ENCODE results near the gene EDN3.

Gene EDN3

DNA sequence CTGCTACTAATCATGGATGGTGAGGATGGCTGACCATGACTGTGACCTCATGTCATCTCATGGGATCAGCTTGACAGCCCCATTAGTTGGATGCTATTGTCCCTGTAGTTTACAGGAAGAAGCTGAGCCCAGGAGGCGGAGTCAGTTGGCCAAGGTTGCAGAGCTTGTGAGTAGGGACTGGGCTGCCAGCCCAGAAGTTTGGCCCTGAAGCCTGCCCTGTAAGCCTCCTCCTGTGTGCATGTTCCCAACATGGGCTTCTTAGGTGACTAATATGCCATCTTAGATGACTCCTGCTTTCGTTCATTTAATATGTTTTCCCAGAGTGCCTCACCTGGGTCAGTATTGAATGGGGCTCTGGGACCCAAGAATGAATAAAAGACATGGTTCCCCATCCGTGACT, 6.9 kb downstream of the EDN3 start:
- no peak for TF ChIP-seq CTCF (IDR thresholded peaks at IDR 0.05; ENCODE audit: borderline replicate concordance, insufficient read depth, low read depth, low read length)
- no peak overlapping the region for H3K4me3 ChIP-seq (ENCODE audit: low read depth, low read length)

GRCh38 chr20:59308493-59309201, 8.2 kb downstream of the EDN3 start:
- no peak overlapping the region for H3K4me3 ChIP-seq (ENCODE audit: low read depth, low read length)
- TF ChIP-seq CTCF (IDR thresholded peaks at IDR 0.05; ENCODE audit: borderline replicate concordance, insufficient read depth, low read depth, low read length) = no peak

- H3K4me3 ChIP-seq (ENCODE audit: low read depth, low read length) = no peak overlapping the region
- TF ChIP-seq CTCF (IDR thresholded peaks at IDR 0.05; ENCODE audit: borderline replicate concordance, insufficient read depth, low read depth, low read length) = no peak
Measured at GRCh38 chr20:59309218-59309617, 8.8 kb downstream of the EDN3 start.

- no peak for TF ChIP-seq CTCF (IDR thresholded peaks at IDR 0.05; ENCODE audit: borderline replicate concordance, insufficient read depth, low read depth, low read length)
- H3K4me3 ChIP-seq (ENCODE audit: low read depth, low read length) = no peak overlapping the region
Measured at GRCh38 chr20:59314997-59315396, 14.6 kb downstream of the EDN3 start.

GRCh38 chr20:59316911-59317731, 16.7 kb downstream of the EDN3 start:
- no peak overlapping the region for H3K4me3 ChIP-seq (ENCODE audit: low read depth, low read length)
- TF ChIP-seq CTCF (IDR thresholded peaks at IDR 0.05; ENCODE audit: borderline replicate concordance, insufficient read depth, low read depth, low read length) = no peak

GRCh38 chr20:59318201-59318790, 17.9 kb downstream of the EDN3 start:
- H3K4me3 ChIP-seq (ENCODE audit: low read depth, low read length) = no peak overlapping the region
- TF ChIP-seq CTCF (IDR thresholded peaks at IDR 0.05; ENCODE audit: borderline replicate concordance, insufficient read depth, low read depth, low read length) = no peak

Measured in GM12875 (cell line).